Uterus (tissue), 2 donors: ENCODE results near the gene BZW1.

Source experiments
- CTCF ChIP-seq, 4 experiments: fragments of 200-600 bp in 2 of 4; fragments of 450-650 bp in 2 of 4; sonication (generic) in 2 of 4; IDR thresholded peaks; one replicate each; pipeline ENCODE4 v1.5.1; 2016 to 2019; ENCODE audit warnings: antibody characterized with exemption in 4 of 4, mild to moderate bottlenecking in 2 of 4, moderate library complexity in 1 of 4
- POLR2A ChIP-seq, 2 donors: fragments of 450-650 bp; IDR thresholded peaks; one replicate each; pipeline ENCODE4 v1.6.1; 2016; ENCODE audit warnings: antibody characterized with exemption in 2 of 2, mild to moderate bottlenecking in 1 of 2, moderate library complexity in 1 of 2

DNA sequence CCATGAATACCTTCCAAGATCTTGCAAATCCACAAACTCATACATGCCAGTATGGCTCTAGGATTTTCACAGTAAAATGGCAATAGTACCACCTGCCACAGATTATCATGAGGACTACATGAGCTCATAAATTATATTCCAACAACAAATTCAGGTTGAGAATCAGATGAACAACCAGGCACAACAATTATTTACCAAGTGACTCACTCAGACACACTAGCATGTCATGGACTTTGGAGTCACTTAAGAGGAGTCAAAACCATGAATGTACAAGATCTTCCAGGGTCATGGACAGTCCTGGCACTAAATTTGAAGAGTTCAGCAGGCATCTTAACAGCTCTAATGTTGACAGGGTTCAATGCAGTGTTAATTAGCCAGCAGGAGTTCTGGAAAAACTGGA is 34.4 kb upstream of the BZW1 start:
- TF ChIP-seq CTCF (IDR thresholded peaks at IDR 0.05) (no peak), POLR2A (IDR thresholded peaks at IDR 0.05) (no peak)
